H1 (cell line): ENCODE data around the gene BTBD1. TPM values are rescaled to one million over a fixed set of nuclear protein-coding genes. Genes with fewer than 3 reads are reported as not detected.

ENCODE experiments used
- CTCF ChIA-PET: fragments of 300-600 bp; sonication (Branson Sonifier 250); formaldehyde crosslinking; loops from one replicate; lab custom pipeline; 2021; ENCODE audit not compliant: partially characterized antibody; lab: Charles Lee
- POLR2A ChIA-PET: fragments of 300-600 bp; sonication (Branson Sonifier 250); formaldehyde crosslinking; loops from one replicate; lab custom pipeline; 2021; ENCODE audit warnings: inconsistent platforms; ENCODE audit not compliant: partially characterized antibody; lab: Charles Lee
- DNase-seq, 2 experiments: peaks; one replicate each; pipeline versions ENCODE4 v3.0.0 to v3.0.0-alpha.2; 2010 to 2022; ENCODE audit warnings: low spot score in 2 of 2, low read depth in 1 of 2, mixed read lengths in 1 of 2
- FAIRE-seq: peaks from 2 replicates; lab custom pipeline; 2011; peaks lifted over from hg19 to GRCh38; lab: Jason Lieb, UNC
- H2AFZ ChIP-seq: 2 replicates; pipeline ENCODE4 v1.8.1; 2012; ENCODE audit warnings: low read length, inconsistent platforms
- H2AK5ac ChIP-seq: 2 replicates; pipeline ENCODE4 v1.6.1; 2013; ENCODE audit warnings: low read depth, low read length
- H2BK120ac ChIP-seq: replicated peaks from 2 replicates; pipeline ENCODE3; 2013; ENCODE audit warnings: low read depth, low read length, inconsistent platforms
- H2BK12ac ChIP-seq: 2 replicates; pipeline ENCODE4 v1.6.1; 2013; ENCODE audit warnings: low read depth, low read length
- H2BK15ac ChIP-seq: 2 replicates; pipeline ENCODE4 v1.6.1; 2013; ENCODE audit warnings: low read length
- H2BK20ac ChIP-seq: 2 replicates; pipeline ENCODE4 v1.6.1; 2013; ENCODE audit warnings: low read length
- H2BK5ac ChIP-seq: 2 replicates; pipeline ENCODE4 v1.6.1; 2013; ENCODE audit warnings: low read depth, low read length
- H3K14ac ChIP-seq: 2 replicates; pipeline ENCODE4 v1.6.1; 2013; ENCODE audit warnings: inconsistent platforms; ENCODE audit not compliant: insufficient read length
- H3K18ac ChIP-seq: 2 replicates; pipeline ENCODE4 v1.6.1; 2013; ENCODE audit warnings: low read length; ENCODE audit errors: extremely low read depth
- H3K23ac ChIP-seq: 2 replicates; pipeline ENCODE4 v1.6.1; 2013; ENCODE audit warnings: inconsistent platforms; ENCODE audit not compliant: insufficient read length
- H3K23me2 ChIP-seq: 2 replicates; pipeline ENCODE4 v1.6.1; 2013; ENCODE audit warnings: low read depth, low read length
- H3K27ac ChIP-seq: 2 replicates; pipeline ENCODE4 v1.6.1; 2011; ENCODE audit warnings: low read depth, low read length, inconsistent platforms
- H3K27me3 ChIP-seq, 4 experiments: replicated peaks in 1 of 4; 1 replicate in 1 of 4; 2 replicates in 3 of 4; pipeline versions ENCODE4 v1.6.1 to v1.8.1; 2011 to 2013; ENCODE audit warnings: low read length in 3 of 4, mild to moderate bottlenecking in 3 of 4, inconsistent platforms in 2 of 4, mixed read lengths in 2 of 4, moderate library complexity in 1 of 4; ENCODE audit not compliant: control insufficient read depth in 3 of 4, insufficient read depth in 3 of 4; ENCODE audit errors: extremely low read depth in 1 of 4
- H3K36me3 ChIP-seq, 4 experiments: 2 replicates each; pipeline versions ENCODE4 v1.6.1 to v1.8.1; 2011 to 2013; ENCODE audit warnings: mild to moderate bottlenecking in 4 of 4, low read length in 3 of 4, moderate library complexity in 2 of 4, control low read depth in 1 of 4, inconsistent platforms in 1 of 4; ENCODE audit not compliant: insufficient read depth in 4 of 4, control insufficient read depth in 2 of 4
- H3K4ac ChIP-seq: replicated peaks from 2 replicates; pipeline ENCODE3; 2013; ENCODE audit warnings: low read length, low read depth, mixed read lengths, inconsistent platforms; ENCODE audit not compliant: insufficient read length
- H3K4me1 ChIP-seq, 4 experiments: replicated peaks in 1 of 4; 1 replicate in 1 of 4; 2 replicates in 3 of 4; pipeline versions ENCODE4 v1.6.1 to v1.8.1; 2011 to 2013; ENCODE audit warnings: low read length in 3 of 4, inconsistent platforms in 2 of 4, mixed read lengths in 1 of 4; ENCODE audit not compliant: insufficient read depth in 4 of 4, control insufficient read depth in 3 of 4
- H3K4me2 ChIP-seq, 2 experiments: 2 replicates each; pipeline versions ENCODE4 v1.6.1 to v1.8.1; 2011 to 2013; ENCODE audit warnings: low read depth in 2 of 2, low read length in 2 of 2, control low read depth in 1 of 2, inconsistent platforms in 1 of 2, mild to moderate bottlenecking in 1 of 2; ENCODE audit not compliant: insufficient read depth in 1 of 2
- H3K4me3 ChIP-seq, 4 experiments: fragments of 200-600, 300-600 bp in 1 of 4; sonication (generic), shearing (Covaris generic), sonication (Bioruptor Twin) in 1 of 4; 2 replicates each; pipeline versions ENCODE4 v1.5.1 to v1.8.1; 2011 to 2016; ENCODE audit warnings: low read length in 4 of 4, low read depth in 3 of 4, control low read depth in 2 of 4, inconsistent platforms in 2 of 4, mild to moderate bottlenecking in 2 of 4, mixed read lengths in 1 of 4, moderate library complexity in 1 of 4; ENCODE audit not compliant: insufficient read depth in 2 of 4; ENCODE audit errors: extremely low read depth in 1 of 4
- H3K56ac ChIP-seq: replicated peaks from 2 replicates; pipeline ENCODE3; 2013; ENCODE audit warnings: low read depth, mild to moderate bottlenecking, mixed read lengths, low read length, inconsistent platforms; ENCODE audit not compliant: insufficient read length
- H3K79me1 ChIP-seq: 2 replicates; pipeline ENCODE4 v1.6.1; 2013; ENCODE audit warnings: low read depth, low read length, control low read depth
- H3K79me2 ChIP-seq, 2 experiments: 2 replicates each; pipeline versions ENCODE4 v1.6.1 to v1.8.1; 2012 to 2013; ENCODE audit warnings: low read length in 2 of 2, mild to moderate bottlenecking in 2 of 2, inconsistent platforms in 1 of 2; ENCODE audit not compliant: insufficient read depth in 2 of 2, control insufficient read depth in 1 of 2
- H3K9ac ChIP-seq, 4 experiments: replicated peaks in 1 of 4; 1 replicate in 1 of 4; 2 replicates in 3 of 4; pipeline versions ENCODE4 v1.6.1 to v1.8.1; 2011 to 2013; ENCODE audit warnings: low read depth in 3 of 4, low read length in 3 of 4, control low read depth in 2 of 4, mild to moderate bottlenecking in 2 of 4, moderate library complexity in 2 of 4, inconsistent platforms in 1 of 4; ENCODE audit errors: extremely low read depth in 1 of 4
- H3K9me3 ChIP-seq, 2 experiments: 2 replicates each; pipeline versions ENCODE4 v1.6.1 to v1.8.1; 2012 to 2013; ENCODE audit warnings: mild to moderate bottlenecking in 2 of 2, moderate library complexity in 2 of 2, control low read depth in 1 of 2, inconsistent platforms in 1 of 2, low read depth in 1 of 2, low read length in 1 of 2, mixed read lengths in 1 of 2; ENCODE audit not compliant: insufficient read depth in 2 of 2
- H4K20me1 ChIP-seq, 2 experiments: replicated peaks in 1 of 2; 2 replicates each; pipeline versions ENCODE3 to v1.8.1; 2011 to 2013; ENCODE audit warnings: inconsistent platforms in 2 of 2, low read length in 2 of 2, mild to moderate bottlenecking in 1 of 2; ENCODE audit not compliant: insufficient read depth in 2 of 2, control insufficient read depth in 1 of 2
- H4K5ac ChIP-seq: 2 replicates; pipeline ENCODE4 v1.6.1; 2013; ENCODE audit warnings: low read length, low read depth, mixed read lengths, inconsistent platforms; ENCODE audit not compliant: insufficient read length
- H4K8ac ChIP-seq: 2 replicates; pipeline ENCODE4 v1.8.0; 2013; ENCODE audit warnings: mild to moderate bottlenecking, moderate library complexity, low read length, inconsistent platforms; ENCODE audit not compliant: insufficient read depth; ENCODE audit errors: extremely low read depth
- H4K91ac ChIP-seq: replicated peaks from 2 replicates; pipeline ENCODE3; 2013; ENCODE audit warnings: low read length, mixed read lengths, inconsistent platforms; ENCODE audit not compliant: insufficient read length
- CEBPB ChIP-seq: IDR thresholded peaks from 2 replicates; pipeline ENCODE4 v1.6.1; 2012; ENCODE audit warnings: low read depth, low read length
- EP300 ChIP-seq, 2 experiments: IDR thresholded peaks; 1 replicate in 1 of 2; 2 replicates in 1 of 2; pipeline ENCODE4 v1.6.1; 2011 to 2012; ENCODE audit warnings: low read depth in 2 of 2, low read length in 2 of 2, mild to moderate bottlenecking in 2 of 2, borderline replicate concordance in 1 of 2, inconsistent platforms in 1 of 2, moderate library complexity in 1 of 2
- KDM5A ChIP-seq: fragments of 200-600 bp; IDR thresholded peaks from 2 replicates; pipeline ENCODE4 v1.7.1; 2012; ENCODE audit warnings: mild to moderate bottlenecking, low read length, inconsistent platforms, mixed read lengths
- RAD21 ChIP-seq, 2 experiments: IDR thresholded peaks in 1 of 2; conservative IDR thresholded peaks in 1 of 2; 2 replicates each; pipeline ENCODE4 v1.6.1; 2011; ENCODE audit warnings: low read depth in 2 of 2, low read length in 2 of 2, improper control_type of control experiment in 1 of 2, inconsistent platforms in 1 of 2, mild to moderate bottlenecking in 1 of 2, moderate library complexity in 1 of 2
- SIRT6 ChIP-seq: IDR thresholded peaks from one replicate; pipeline ENCODE4 v1.7.1; 2012; ENCODE audit warnings: low read length, inconsistent platforms
- SP2 ChIP-seq: IDR thresholded peaks from 2 replicates; pipeline ENCODE4 v1.6.1; 2012; ENCODE audit warnings: mild to moderate bottlenecking, low read length, inconsistent platforms
- SUZ12 ChIP-seq: fragments of 200-600 bp; sonication (generic); IDR thresholded peaks from 2 replicates; pipeline ENCODE4 v1.6.1; 2012; ENCODE audit warnings: mild to moderate bottlenecking, inconsistent platforms, low read length, moderate library complexity, mixed read lengths
- WGBS, 2 experiments: shearing (Covaris generic) in 1 of 2; methylation state at CpG; one replicate each; pipeline versions ENCODE4 v1.1.6 to v1.1.7; 2013 to 2015; ENCODE audit warnings: low lambda C conversion rate in 2 of 2, mixed read lengths in 2 of 2, inconsistent platforms in 1 of 2, low coverage in 1 of 2, missing lambda C conversion rate in 1 of 2; ENCODE audit not compliant: insufficient replicate concordance in 2 of 2, insufficient coverage in 1 of 2, insufficient read length in 1 of 2; ENCODE audit errors: extremely low coverage in 1 of 2, missing lambda C conversion rate in 1 of 2; 5-methylcytosine and 5-hydroxymethylcytosine counted together
- long read RNA-seq, 2 experiments: library from RNA in 1 of 2; library from capped mRNA in 1 of 2; stranded (forward); transcript quantifications; one replicate each; pipeline ENCODE4 v2.0.0, GENCODE V29; 2021; ENCODE audit warnings: inconsistent platforms in 1 of 2
- polyA minus RNA-seq, 3 experiments: library from RNA; depleted of rRNA, polyadenylated mRNA; stranded (reverse); fragments of >200 nt; gene quantifications; 1 replicate in 2 of 3; 2 replicates in 1 of 3; pipeline ENCODE4 v1.2.3, GENCODE V29; 2011
- polyA plus RNA-seq, 7 experiments: library from polyadenylated mRNA; depleted of rRNA in 3 of 7; stranded (reverse) in 5 of 7; unstranded in 2 of 7; fragments of >200 nt in 5 of 7; fragments of 200-250 nt in 2 of 7; gene quantifications; 1 replicate in 5 of 7; 2 replicates in 1 of 7; 4 replicates in 1 of 7; pipeline versions ENCODE4 v1.2.1 to v1.2.3, GENCODE V29; 2011 to 2013; ENCODE audit warnings: missing spikeins in 2 of 7, mixed read lengths in 2 of 7
- total RNA-seq: library from RNA; stranded (reverse); fragmentation: NEBNext Ultra II Directional; extraction: Animal tissue kit (Norgen Biotek cat#: 25700); gene quantifications from 2 replicates; pipeline ENCODE4 v1.2.1, GENCODE V29; 2021

The BTBD1 gene
- total RNA-seq (35.3 and 39.5 TPM in 2 replicates), polyA plus RNA-seq (2011; rRNA removed) (18.6 and 18.8 TPM in 2 replicates), polyA minus RNA-seq (2011; rRNA and poly(A)+ RNA removed) (28.9 and 44.8 TPM in 2 replicates)
- polyA plus RNA-seq (2011; cell fraction: cytosol; rRNA removed): 20.4 TPM
- polyA plus RNA-seq (2011; cell fraction: nucleus; rRNA removed): 22.3 TPM
- 17.3 to 29.8 TPM (median 20.1 TPM) in 4 replicates for polyA plus RNA-seq (2012, experiment 1 of 2)
- polyA plus RNA-seq (2012, experiment 2 of 2): 3.3 TPM
- 22.3 TPM for polyA plus RNA-seq (2013, experiment 1 of 2)
- 22.0 TPM for polyA plus RNA-seq (2013, experiment 2 of 2)
- polyA minus RNA-seq (2011; cell fraction: cytosol; rRNA and poly(A)+ RNA removed): 28.5 TPM
- 47.2 TPM for polyA minus RNA-seq (2011; cell fraction: nucleus; rRNA and poly(A)+ RNA removed)
- long read RNA-seq, experiment 1, transcript BTBD1-201 (8 exons, 3,297 nt): major isoform, 21 of 46 reads
- long read RNA-seq, experiment 1, partial matches to known transcripts: 9 of 46 reads
- long read RNA-seq, experiment 1, other reads (novel, unspliced or antisense): 16 of 46 reads
- long read RNA-seq, experiment 2, partial matches to known transcripts: 1 of 2 reads
- long read RNA-seq, experiment 2, other reads (novel, unspliced or antisense): 0 of 2 reads

DNA sequence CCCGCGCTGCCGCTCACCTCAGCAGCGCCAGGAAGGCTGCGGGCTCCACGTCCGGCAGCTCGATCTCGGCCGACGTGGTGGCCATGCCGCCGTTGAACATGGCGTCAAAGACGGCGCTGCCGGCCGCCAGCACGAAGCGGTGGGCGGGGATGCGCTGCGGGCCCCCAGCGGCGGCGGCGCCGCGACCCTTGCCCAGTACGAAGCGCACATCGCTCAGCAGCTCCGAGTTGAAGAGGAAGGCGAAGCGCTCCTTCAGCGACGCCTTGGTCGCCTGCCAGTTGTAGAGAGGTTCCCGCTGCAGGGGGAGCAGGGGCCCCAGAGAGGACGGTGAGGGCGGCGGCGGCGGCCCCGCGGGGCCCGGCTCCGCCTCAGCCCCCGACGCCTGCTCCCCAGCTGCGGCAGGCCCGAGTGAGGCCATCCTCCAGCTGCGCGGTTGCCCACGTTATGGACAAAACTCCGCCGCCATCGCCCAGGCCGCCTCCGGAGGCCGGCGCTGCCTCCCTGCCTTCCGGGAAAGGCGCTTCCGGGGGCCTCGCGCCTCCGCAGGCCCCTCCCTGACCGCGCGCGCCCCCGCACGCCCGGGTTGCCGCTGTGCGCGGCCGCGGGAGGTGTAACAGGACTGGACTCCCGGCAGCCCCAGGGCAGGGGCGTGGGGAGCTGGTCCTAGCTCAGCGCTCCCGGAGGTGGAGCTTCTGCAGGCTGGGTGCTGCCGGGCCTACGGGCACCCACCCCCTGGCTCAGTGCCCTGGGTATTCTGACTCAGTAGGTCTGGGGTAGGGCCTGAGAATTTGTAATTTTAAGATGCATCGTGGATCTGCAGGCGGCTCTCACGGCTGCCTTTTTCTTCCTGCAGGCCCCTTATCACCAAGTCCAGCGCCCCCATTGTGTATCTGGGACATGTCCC lies at the start of gene BTBD1:
Gene BTBD1 (minus strand): TSS at position 519 of the 904 bp plus-strand sequence. CDS start 101 bp downstream, at position 418.
- peaks cover 3 to 23% (median 9%) of the 10 kb centered on the region in 4 experiments; a peak in 6 of 7 replicates for H3K4me1 ChIP-seq
- CTCF ChIA-PET: interaction anchor here (0.6 to 1.6 kb wide), 4 partner anchors 19 to 142 kb away, joined by 3 to 4 read pairs (median 3); partner anchors contain the start of gene C15orf40
- peak within 1 kb of the TSS; percentile 78 for H4K5ac ChIP-seq
- peak within 1 kb of the TSS; percentile 6 for H4K91ac ChIP-seq
- H2BK15ac ChIP-seq: no peak within 1 kb of the TSS
- H3K27me3 ChIP-seq: no peaks in the 10 kb centered on the region
- H2BK20ac ChIP-seq: no peak within 1 kb of the TSS
- no peaks in the 10 kb centered on the region; the same call in 1 of the 2 replicates for H3K23me2 ChIP-seq
- peak within 1 kb of the TSS; percentile 81 for H3K56ac ChIP-seq
- no peak within 1 kb of the TSS for H3K14ac ChIP-seq
- 0 out of 2 replicates have a peak, but pooled peaks cover 3% of the 10 kb centered on the region for H3K79me1 ChIP-seq
- peak within 1 kb of the TSS; percentile 52; the same call in 1 of the 2 replicates for H2AFZ ChIP-seq
- peaks cover 5 to 8% of the 10 kb centered on the region in 2 experiments for H4K20me1 ChIP-seq
- H2AK5ac ChIP-seq: no peak within 1 kb of the TSS
- H3K79me2 ChIP-seq: peaks cover 18 to 45% of the 10 kb centered on the region in 2 experiments; a peak in 3 of 4 replicates
- DNase-seq: peak; percentile 58 to 83
- peak within 1 kb of the TSS; percentile 68 to 79 for H3K4me2 ChIP-seq
- H3K9me3 ChIP-seq: peaks cover 0 to 5% of the 10 kb centered on the region in 2 experiments; a peak in 1 of 4 replicates
- H3K9ac ChIP-seq: peak within 1 kb of the TSS; percentile 73 to 89 (median 85)
- POLR2A ChIA-PET: interaction anchor here (1.2 to 3.3 kb wide), 9 partner anchors 9 to 140 kb away, joined by 3 to 22 read pairs (median 6); partner anchors contain the start of genes C15orf40 and TM6SF1
- H2BK120ac ChIP-seq: peak within 1 kb of the TSS; percentile 51
- peaks cover 0 to 7% (median 0%) of the 10 kb centered on the region in 4 experiments; a peak in 3 of 8 replicates for H3K36me3 ChIP-seq
- H2BK12ac ChIP-seq: no peak within 1 kb of the TSS
- peak within 1 kb of the TSS; percentile 94 for H4K8ac ChIP-seq
- FAIRE-seq: no peak
- no peak within 1 kb of the TSS for H3K23ac ChIP-seq
- WGBS, 2 experiments: 2% methylated on average over 86 of the region's 90 CpGs; no CpG with 5 or more reads in 1 of the 2 experiments
- peak within 1 kb of the TSS; percentile 93 for H3K18ac ChIP-seq
- H3K27ac ChIP-seq: peak within 1 kb of the TSS; percentile 89
- H3K4ac ChIP-seq: peak within 1 kb of the TSS; percentile 81
- peak within 1 kb of the TSS; percentile 55; the same call in 1 of the 2 replicates for H2BK5ac ChIP-seq
- peak within 1 kb of the TSS; percentile 81 to 93 (median 84) for H3K4me3 ChIP-seq
- TF ChIP-seq CEBPB (no peak), SIRT6 (no peak), RAD21 (IDR thresholded peaks at IDR 0.05 in 1 of 2, conservative IDR thresholded peaks at IDR 0.05 in 1 of 2; ENCODE audit: low read depth in 2 of 2, low read length in 2 of 2) (peak in 1 of 2 experiments; percentile 10; a peak in 1 of 4 replicates), KDM5A (no peak), EP300 (IDR thresholded peaks at IDR 0.05; ENCODE audit: borderline replicate concordance in 1 of 2, low read depth in 2 of 2, low read length in 2 of 2) (no peak; a peak in 1 of 3 replicates), SUZ12 (no peak), SP2 (no peak)
